ENCODE results near the gene MEIS1. TPM values are rescaled to one million over a fixed set of nuclear protein-coding genes. Genes with fewer than 3 reads are reported as not detected.

MEIS1 gene
- total RNA-seq, 1 experiment from 2014 or later: 11.5 TPM

- no peaks in the 10 kb centered on the region for H3K9me3 Mint-ChIP-seq (ENCODE audit: low read depth, unreplicated experiment)
- no peaks in the 10 kb centered on the region for H3K27me3 Mint-ChIP-seq (ENCODE audit: unreplicated experiment)
- no peak overlapping the region for H3K4me3 Mint-ChIP-seq (ENCODE audit: low read depth, unreplicated experiment)
- no TSS peak for BruUV-seq (replicated peaks)
- no peak overlapping the region for H3K27ac Mint-ChIP-seq (ENCODE audit: unreplicated experiment)
- no peaks in the 10 kb centered on the region for H3K36me3 Mint-ChIP-seq (ENCODE audit: insufficient read depth, unreplicated experiment)
- DNase-seq: no peak
- CTCF ChIA-PET: no interaction called here
- no peaks in the 10 kb centered on the region for H3K4me1 Mint-ChIP-seq (ENCODE audit: low read depth, unreplicated experiment)
- intact Hi-C loops (cut with micrococcal nuclease; ENCODE audit: unreplicated experiment): no loop called here
- TF ChIP-seq, protein P1, sequence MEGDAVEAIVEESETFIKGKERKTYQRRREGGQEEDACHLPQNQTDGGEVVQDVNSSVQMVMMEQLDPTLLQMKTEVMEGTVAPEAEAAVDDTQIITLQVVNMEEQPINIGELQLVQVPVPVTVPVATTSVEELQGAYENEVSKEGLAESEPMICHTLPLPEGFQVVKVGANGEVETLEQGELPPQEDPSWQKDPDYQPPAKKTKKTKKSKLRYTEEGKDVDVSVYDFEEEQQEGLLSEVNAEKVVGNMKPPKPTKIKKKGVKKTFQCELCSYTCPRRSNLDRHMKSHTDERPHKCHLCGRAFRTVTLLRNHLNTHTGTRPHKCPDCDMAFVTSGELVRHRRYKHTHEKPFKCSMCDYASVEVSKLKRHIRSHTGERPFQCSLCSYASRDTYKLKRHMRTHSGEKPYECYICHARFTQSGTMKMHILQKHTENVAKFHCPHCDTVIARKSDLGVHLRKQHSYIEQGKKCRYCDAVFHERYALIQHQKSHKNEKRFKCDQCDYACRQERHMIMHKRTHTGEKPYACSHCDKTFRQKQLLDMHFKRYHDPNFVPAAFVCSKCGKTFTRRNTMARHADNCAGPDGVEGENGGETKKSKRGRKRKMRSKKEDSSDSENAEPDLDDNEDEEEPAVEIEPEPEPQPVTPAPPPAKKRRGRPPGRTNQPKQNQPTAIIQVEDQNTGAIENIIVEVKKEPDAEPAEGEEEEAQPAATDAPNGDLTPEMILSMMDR (IDR thresholded peaks at IDR 0.05; ENCODE audit: unreplicated experiment): no peak
Observed at GRCh38 chr2:66461664-66462500, 27.0 kb downstream of the MEIS1 start.

DNA sequence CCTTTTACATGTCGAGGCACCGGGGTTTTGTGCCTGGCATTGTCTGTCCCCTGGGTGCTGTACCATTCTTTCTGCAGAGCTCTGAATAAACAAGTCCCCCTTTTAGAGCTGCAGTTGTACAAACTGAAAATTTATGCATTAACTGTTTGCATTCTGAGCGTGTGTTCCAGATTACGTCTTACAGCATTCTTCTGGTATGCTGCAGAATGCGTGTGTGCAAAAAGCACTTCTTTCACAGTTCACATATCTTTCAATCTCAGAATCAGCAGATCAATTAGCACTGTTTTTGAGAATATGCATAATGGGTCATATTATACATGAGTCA is 27.5 kb downstream of the MEIS1 start:
- intact Hi-C loops (cut with micrococcal nuclease; ENCODE audit: unreplicated experiment): no loop called here
- TF ChIP-seq, protein P1 (IDR thresholded peaks at IDR 0.05; ENCODE audit: unreplicated experiment): no peak
- H3K9me3 Mint-ChIP-seq (ENCODE audit: low read depth, unreplicated experiment): no peaks in the 10 kb centered on the region
- H3K36me3 Mint-ChIP-seq (ENCODE audit: insufficient read depth, unreplicated experiment): no peaks in the 10 kb centered on the region
- no peaks in the 10 kb centered on the region for H3K4me1 Mint-ChIP-seq (ENCODE audit: low read depth, unreplicated experiment)
- CTCF ChIA-PET: no interaction called here
- H3K4me3 Mint-ChIP-seq (ENCODE audit: low read depth, unreplicated experiment): no peak overlapping the region
- no peak overlapping the region for H3K27ac Mint-ChIP-seq (ENCODE audit: unreplicated experiment)
- BruUV-seq (replicated peaks): no TSS peak
- no peaks in the 10 kb centered on the region for H3K27me3 Mint-ChIP-seq (ENCODE audit: unreplicated experiment)
- DNase-seq: no peak

DNA sequence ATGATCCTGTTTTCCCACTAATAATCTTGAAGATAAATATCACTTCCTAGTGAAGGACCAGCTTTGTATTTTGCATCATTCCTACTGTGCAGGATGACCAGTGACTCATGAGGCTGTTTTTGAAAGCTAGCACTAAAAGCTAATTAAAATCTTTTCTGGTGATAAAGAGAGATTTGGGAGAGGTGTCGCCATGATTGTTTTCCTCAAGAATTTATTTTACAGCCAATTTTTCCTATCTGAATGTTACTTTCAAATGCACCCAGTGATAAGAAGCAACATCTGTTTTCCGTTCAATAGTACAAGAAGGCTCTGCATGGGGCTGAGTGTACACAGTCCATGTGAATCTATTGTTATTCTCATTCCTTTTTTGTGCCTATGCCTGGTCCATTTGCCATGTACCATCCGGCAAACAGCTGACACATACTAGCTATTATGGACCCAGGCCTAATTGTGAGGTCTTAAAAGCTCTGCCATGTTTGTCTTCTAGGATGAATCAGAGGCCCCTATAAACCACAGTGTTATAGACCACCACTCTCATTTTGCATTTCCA is 28.4 kb downstream of the MEIS1 start:
- no peak for DNase-seq
- H3K36me3 Mint-ChIP-seq (ENCODE audit: insufficient read depth, unreplicated experiment): no peaks in the 10 kb centered on the region
- TF ChIP-seq, protein P1 (IDR thresholded peaks at IDR 0.05; ENCODE audit: unreplicated experiment): no peak
- intact Hi-C loops (cut with micrococcal nuclease; ENCODE audit: unreplicated experiment): no loop called here
- H3K4me3 Mint-ChIP-seq (ENCODE audit: low read depth, unreplicated experiment): no peak overlapping the region
- CTCF ChIA-PET: no interaction called here
- no peaks in the 10 kb centered on the region for H3K4me1 Mint-ChIP-seq (ENCODE audit: low read depth, unreplicated experiment)
- no peaks in the 10 kb centered on the region for H3K9me3 Mint-ChIP-seq (ENCODE audit: low read depth, unreplicated experiment)
- no peaks in the 10 kb centered on the region for H3K27me3 Mint-ChIP-seq (ENCODE audit: unreplicated experiment)
- H3K27ac Mint-ChIP-seq (ENCODE audit: unreplicated experiment): no peak overlapping the region
- no TSS peak for BruUV-seq (replicated peaks)

GRCh38 chr2:66464930-66465637 is 30.2 kb downstream of the MEIS1 start:
- DNase-seq: no peak
- Mint-ChIP-seq H3K27me3 (ENCODE audit: unreplicated experiment) (no peaks in the 10 kb centered on the region), H3K36me3 (ENCODE audit: insufficient read depth, unreplicated experiment) (no peaks in the 10 kb centered on the region), H3K4me3 (ENCODE audit: low read depth, unreplicated experiment) (no peak overlapping the region), H3K4me1 (ENCODE audit: low read depth, unreplicated experiment) (peaks cover 5% of the 10 kb centered on the region), H3K9me3 (ENCODE audit: low read depth, unreplicated experiment) (no peaks in the 10 kb centered on the region), H3K27ac (ENCODE audit: unreplicated experiment) (no peak overlapping the region)
- TF ChIP-seq, protein P1 (IDR thresholded peaks at IDR 0.05; ENCODE audit: unreplicated experiment): no peak
- CTCF ChIA-PET: no interaction called here
- intact Hi-C loops (cut with micrococcal nuclease; ENCODE audit: unreplicated experiment): no loop called here
- no TSS peak for BruUV-seq (replicated peaks)

All from Calu3 (cell line).